K562 (cell line): ENCODE results near the gene IL17REL. TPM values are rescaled to one million over a fixed set of nuclear protein-coding genes. Genes with fewer than 3 reads are reported as not detected.

Experiments used
- EHMT2 ChIP-seq: fragments of 450-650 bp; IDR thresholded peaks from 2 replicates; pipeline ENCODE4 v1.6.1; 2018; ENCODE audit warnings: antibody characterized with exemption
- HNRNPLL ChIP-seq: fragments of 200-400 bp; formaldehyde crosslinking; IDR thresholded peaks from 2 replicates; pipeline ENCODE4 v1.6.1; 2017; ENCODE audit warnings: low read length, low read depth, mild to moderate bottlenecking; ENCODE audit not compliant: poor library complexity, severe bottlenecking
- MAFK ChIP-seq: IDR thresholded peaks from 2 replicates; pipeline ENCODE4 v1.6.1; 2011; ENCODE audit warnings: low read length, improper control_type of control experiment
- NFYB ChIP-seq: IDR thresholded peaks from 2 replicates; pipeline ENCODE4 v1.6.1; 2011; ENCODE audit warnings: mild to moderate bottlenecking, moderate library complexity; ENCODE audit not compliant: insufficient read length; ENCODE audit errors: extremely low read depth
- PRPF4 ChIP-seq: fragments of 200-400 bp; formaldehyde crosslinking; IDR thresholded peaks from one replicate; pipeline ENCODE4 v1.6.1; 2017; ENCODE audit warnings: low read length, low read depth, mild to moderate bottlenecking; ENCODE audit not compliant: insufficient read depth, poor library complexity, severe bottlenecking
- ZBTB17 ChIP-seq: fragments of 450-650 bp; formaldehyde crosslinking; IDR thresholded peaks from 2 replicates; pipeline ENCODE4 v1.4.0; 2020; ENCODE audit warnings: mild to moderate bottlenecking
- ZFP36 ChIP-seq: fragments of 150-350 bp; IDR thresholded peaks from 2 replicates; pipeline ENCODE4 v1.6.1; 2018; ENCODE audit warnings: low read length, low read depth; ENCODE audit not compliant: partially characterized antibody
- ZFX ChIP-seq: sonication (generic); formaldehyde crosslinking; IDR thresholded peaks from 2 replicates; pipeline ENCODE4 v1.8.0; 2022; ENCODE audit warnings: mild to moderate bottlenecking, missing genetic modification reagents, moderate library complexity
- ZNF124 ChIP-seq: sonication (generic); formaldehyde crosslinking; IDR thresholded peaks from 2 replicates; pipeline ENCODE4 v1.8.1; 2022; ENCODE audit warnings: missing genetic modification reagents
- ZNF316 ChIP-seq: fragments of 450-650 bp; IDR thresholded peaks from 2 replicates; pipeline ENCODE4 v1.6.1; 2016
- polyA plus RNA-seq, 8 experiments: library from polyadenylated mRNA; depleted of rRNA in 4 of 8; stranded (reverse) in 5 of 8; unstranded in 3 of 8; fragments of >200 nt; fragmentation: Nextera tagmentation in 2 of 8; fragmentation: Illumina TruSeq in 1 of 8; extraction: Ambion mirVana in 2 of 8; extraction: Trizol in 1 of 8; gene quantifications; 2 replicates each; pipeline versions ENCODE4 v1.2.1 to v1.2.3, GENCODE V29; 2011 to 2014; ENCODE audit warnings: inconsistent platforms in 1 of 8, missing spikeins in 1 of 8
- total RNA-seq, 7 experiments: library from RNA; depleted of rRNA in 6 of 7; stranded (reverse); fragments of >200 nt in 6 of 7; fragmentation: Illumina TruSeq in 2 of 7; extraction: Trizol in 2 of 7; gene quantifications; 2 replicates each; pipeline versions ENCODE4 v1.2.1 to v1.2.3, GENCODE V29; 2011 to 2021; ENCODE audit warnings: low replicate concordance in 1 of 7
- TF ChIP-seq, protein P1 (sequence below): fragments of 450-650 bp; formaldehyde crosslinking; IDR thresholded peaks from 2 replicates; pipeline ENCODE4 v1.4.0; 2020; ENCODE audit warnings: mild to moderate bottlenecking, mixed read lengths
- TF ChIP-seq, protein P2 (sequence below), 2 experiments: IDR thresholded peaks; 2 replicates each; pipeline ENCODE4 v1.6.1; 2011; ENCODE audit warnings: borderline replicate concordance in 1 of 2, control low read depth in 1 of 2, low read depth in 1 of 2, low read length in 1 of 2, mild to moderate bottlenecking in 1 of 2, mixed read lengths in 1 of 2, moderate library complexity in 1 of 2; ENCODE audit not compliant: insufficient read depth in 1 of 2, insufficient read length in 1 of 2, poor library complexity in 1 of 2, severe bottlenecking in 1 of 2; ENCODE audit errors: extremely low read depth in 1 of 2
- TF ChIP-seq, protein P3 (sequence below): sonication (generic); formaldehyde crosslinking; IDR thresholded peaks from 2 replicates; pipeline ENCODE4 v1.8.1; 2023; ENCODE audit warnings: missing genetic modification reagents, mild to moderate bottlenecking, borderline replicate concordance
- TF ChIP-seq, protein P4 (sequence below): fragments of 250-450 bp; sonication (Bioruptor Pico); IDR thresholded peaks from 2 replicates; pipeline ENCODE4 v1.8.0; 2021; ENCODE audit warnings: borderline replicate concordance, mild to moderate bottlenecking, moderate library complexity; ENCODE audit not compliant: poor library complexity, severe bottlenecking

Gene IL17REL
- total and polyA plus RNA-seq, 9 of the 15 experiments (the other 6 are each of a cell fraction or from before 2014, with no cell fraction given) = 0.05 to 0.42 (median 0.11) TPM; not detected in 4

DNA sequence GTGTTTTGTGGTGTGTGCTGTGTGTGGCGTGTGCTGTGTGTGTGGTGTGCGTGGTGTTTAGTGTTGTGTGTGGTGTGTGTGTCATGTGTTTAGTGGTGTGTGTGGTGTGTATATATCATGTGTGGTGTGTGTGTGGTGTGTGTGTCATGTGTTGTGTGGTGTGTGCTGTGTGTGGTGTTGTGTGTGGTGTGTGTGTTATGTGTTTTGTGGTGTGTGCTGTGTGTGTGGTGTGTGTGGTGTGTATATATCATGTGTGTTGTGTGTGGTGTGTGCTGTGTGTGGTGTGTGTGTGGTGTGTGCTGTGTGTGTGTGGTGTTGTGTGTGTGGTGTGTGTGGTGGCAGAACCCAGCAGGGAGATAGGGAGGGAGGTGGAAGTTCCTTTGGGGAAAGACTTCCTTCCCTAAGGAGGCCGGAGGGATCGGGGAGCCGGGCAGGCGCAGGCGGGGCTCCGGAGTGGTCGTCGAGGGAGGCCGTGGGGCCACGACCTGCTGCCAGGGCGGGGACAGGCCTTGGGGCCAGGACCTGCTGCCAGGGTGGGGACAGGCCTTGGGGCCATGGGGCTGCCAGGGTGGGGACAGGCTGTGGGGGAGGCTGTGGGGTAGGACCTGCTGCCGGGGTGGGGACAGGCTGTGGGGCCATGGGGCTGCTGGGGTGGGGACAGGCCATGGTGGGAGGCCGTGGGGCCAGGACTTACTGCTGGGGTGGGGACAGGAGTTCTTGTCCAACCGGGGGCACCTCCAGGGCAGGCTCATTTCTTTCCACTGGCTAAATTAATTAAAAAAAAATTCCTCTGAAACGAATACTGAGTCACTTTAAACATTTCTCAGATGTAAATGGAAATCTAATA, 36.8 kb downstream of the IL17REL start (continued):
- TF ChIP-seq, protein P1, sequence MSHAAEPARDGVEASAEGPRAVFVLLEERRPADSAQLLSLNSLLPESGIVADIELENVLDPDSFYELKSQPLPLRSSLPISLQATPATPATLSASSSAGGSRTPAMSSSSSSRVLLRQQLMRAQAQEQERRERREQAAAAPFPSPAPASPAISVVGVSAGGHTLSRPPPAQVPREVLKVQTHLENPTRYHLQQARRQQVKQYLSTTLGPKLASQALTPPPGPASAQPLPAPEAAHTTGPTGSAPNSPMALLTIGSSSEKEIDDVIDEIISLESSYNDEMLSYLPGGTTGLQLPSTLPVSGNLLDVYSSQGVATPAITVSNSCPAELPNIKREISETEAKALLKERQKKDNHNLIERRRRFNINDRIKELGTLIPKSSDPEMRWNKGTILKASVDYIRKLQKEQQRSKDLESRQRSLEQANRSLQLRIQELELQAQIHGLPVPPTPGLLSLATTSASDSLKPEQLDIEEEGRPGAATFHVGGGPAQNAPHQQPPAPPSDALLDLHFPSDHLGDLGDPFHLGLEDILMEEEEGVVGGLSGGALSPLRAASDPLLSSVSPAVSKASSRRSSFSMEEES (CRISPR knock-in tag) = no peak
- no peak for TF ChIP-seq ZNF316
- TF ChIP-seq PRPF4 = no peak
- TF ChIP-seq NFYB = no peak
- TF ChIP-seq, protein P2, sequence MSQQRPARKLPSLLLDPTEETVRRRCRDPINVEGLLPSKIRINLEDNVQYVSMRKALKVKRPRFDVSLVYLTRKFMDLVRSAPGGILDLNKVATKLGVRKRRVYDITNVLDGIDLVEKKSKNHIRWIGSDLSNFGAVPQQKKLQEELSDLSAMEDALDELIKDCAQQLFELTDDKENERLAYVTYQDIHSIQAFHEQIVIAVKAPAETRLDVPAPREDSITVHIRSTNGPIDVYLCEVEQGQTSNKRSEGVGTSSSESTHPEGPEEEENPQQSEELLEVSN (IDR thresholded peaks at IDR 0.05; ENCODE audit: borderline replicate concordance in 1 of 2, extremely low read depth in 1 of 2, insufficient read depth in 1 of 2, insufficient read length in 1 of 2, low read depth in 1 of 2, low read length in 1 of 2, poor library complexity in 1 of 2, severe bottlenecking in 1 of 2) = peak in 1 of 2 experiments; percentile 37
- no peak for TF ChIP-seq ZFP36
- TF ChIP-seq, protein P3, sequence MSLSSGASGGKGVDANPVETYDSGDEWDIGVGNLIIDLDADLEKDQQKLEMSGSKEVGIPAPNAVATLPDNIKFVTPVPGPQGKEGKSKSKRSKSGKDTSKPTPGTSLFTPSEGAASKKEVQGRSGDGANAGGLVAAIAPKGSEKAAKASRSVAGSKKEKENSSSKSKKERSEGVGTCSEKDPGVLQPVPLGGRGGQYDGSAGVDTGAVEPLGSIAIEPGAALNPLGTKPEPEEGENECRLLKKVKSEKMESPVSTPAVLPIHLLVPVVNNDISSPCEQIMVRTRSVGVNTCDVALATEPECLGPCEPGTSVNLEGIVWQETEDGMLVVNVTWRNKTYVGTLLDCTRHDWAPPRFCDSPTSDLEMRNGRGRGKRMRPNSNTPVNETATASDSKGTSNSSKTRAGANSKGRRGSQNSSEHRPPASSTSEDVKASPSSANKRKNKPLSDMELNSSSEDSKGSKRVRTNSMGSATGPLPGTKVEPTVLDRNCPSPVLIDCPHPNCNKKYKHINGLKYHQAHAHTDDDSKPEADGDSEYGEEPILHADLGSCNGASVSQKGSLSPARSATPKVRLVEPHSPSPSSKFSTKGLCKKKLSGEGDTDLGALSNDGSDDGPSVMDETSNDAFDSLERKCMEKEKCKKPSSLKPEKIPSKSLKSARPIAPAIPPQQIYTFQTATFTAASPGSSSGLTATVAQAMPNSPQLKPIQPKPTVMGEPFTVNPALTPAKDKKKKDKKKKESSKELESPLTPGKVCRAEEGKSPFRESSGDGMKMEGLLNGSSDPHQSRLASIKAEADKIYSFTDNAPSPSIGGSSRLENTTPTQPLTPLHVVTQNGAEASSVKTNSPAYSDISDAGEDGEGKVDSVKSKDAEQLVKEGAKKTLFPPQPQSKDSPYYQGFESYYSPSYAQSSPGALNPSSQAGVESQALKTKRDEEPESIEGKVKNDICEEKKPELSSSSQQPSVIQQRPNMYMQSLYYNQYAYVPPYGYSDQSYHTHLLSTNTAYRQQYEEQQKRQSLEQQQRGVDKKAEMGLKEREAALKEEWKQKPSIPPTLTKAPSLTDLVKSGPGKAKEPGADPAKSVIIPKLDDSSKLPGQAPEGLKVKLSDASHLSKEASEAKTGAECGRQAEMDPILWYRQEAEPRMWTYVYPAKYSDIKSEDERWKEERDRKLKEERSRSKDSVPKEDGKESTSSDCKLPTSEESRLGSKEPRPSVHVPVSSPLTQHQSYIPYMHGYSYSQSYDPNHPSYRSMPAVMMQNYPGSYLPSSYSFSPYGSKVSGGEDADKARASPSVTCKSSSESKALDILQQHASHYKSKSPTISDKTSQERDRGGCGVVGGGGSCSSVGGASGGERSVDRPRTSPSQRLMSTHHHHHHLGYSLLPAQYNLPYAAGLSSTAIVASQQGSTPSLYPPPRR (CRISPR knock-in tag) = no peak
- no peak for TF ChIP-seq MAFK
- TF ChIP-seq HNRNPLL = no peak
- TF ChIP-seq, protein P4, sequence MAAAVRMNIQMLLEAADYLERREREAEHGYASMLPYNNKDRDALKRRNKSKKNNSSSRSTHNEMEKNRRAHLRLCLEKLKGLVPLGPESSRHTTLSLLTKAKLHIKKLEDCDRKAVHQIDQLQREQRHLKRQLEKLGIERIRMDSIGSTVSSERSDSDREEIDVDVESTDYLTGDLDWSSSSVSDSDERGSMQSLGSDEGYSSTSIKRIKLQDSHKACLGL = no peak
- 0 out of 2 replicates have a peak, but pooled peaks have one; percentile 53 for TF ChIP-seq ZFX (CRISPR knock-in tag)
- TF ChIP-seq ZBTB17 (CRISPR knock-in tag) = no peak
- no peak for TF ChIP-seq ZNF124 (CRISPR knock-in tag)
- TF ChIP-seq EHMT2 = peak; percentile 51; the same call in 1 of the 2 replicates
